ENCODE measurements around the gene DVL3.

- TF ChIP-seq, protein P1, sequence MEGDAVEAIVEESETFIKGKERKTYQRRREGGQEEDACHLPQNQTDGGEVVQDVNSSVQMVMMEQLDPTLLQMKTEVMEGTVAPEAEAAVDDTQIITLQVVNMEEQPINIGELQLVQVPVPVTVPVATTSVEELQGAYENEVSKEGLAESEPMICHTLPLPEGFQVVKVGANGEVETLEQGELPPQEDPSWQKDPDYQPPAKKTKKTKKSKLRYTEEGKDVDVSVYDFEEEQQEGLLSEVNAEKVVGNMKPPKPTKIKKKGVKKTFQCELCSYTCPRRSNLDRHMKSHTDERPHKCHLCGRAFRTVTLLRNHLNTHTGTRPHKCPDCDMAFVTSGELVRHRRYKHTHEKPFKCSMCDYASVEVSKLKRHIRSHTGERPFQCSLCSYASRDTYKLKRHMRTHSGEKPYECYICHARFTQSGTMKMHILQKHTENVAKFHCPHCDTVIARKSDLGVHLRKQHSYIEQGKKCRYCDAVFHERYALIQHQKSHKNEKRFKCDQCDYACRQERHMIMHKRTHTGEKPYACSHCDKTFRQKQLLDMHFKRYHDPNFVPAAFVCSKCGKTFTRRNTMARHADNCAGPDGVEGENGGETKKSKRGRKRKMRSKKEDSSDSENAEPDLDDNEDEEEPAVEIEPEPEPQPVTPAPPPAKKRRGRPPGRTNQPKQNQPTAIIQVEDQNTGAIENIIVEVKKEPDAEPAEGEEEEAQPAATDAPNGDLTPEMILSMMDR (IDR thresholded peaks at IDR 0.05 in 4 of 5, conservative IDR thresholded peaks at IDR 0.05 in 1 of 5) = no peak
- no peak for TF ChIP-seq POLR2A (IDR thresholded peaks at IDR 0.05)
These were observed 25.0 kb downstream of the DVL3 start for GRCh38 chr3:184180165-184180564.

Measured in gastrocnemius medialis (tissue), 4 donors.